ENCODE results near the gene MBP.
"Not testable (repeated sequence)": the region's sequence is repeated elsewhere in the genome, so short reads cannot be mapped to it uniquely, and the experiment has no call there.

The MBP gene

DNA sequence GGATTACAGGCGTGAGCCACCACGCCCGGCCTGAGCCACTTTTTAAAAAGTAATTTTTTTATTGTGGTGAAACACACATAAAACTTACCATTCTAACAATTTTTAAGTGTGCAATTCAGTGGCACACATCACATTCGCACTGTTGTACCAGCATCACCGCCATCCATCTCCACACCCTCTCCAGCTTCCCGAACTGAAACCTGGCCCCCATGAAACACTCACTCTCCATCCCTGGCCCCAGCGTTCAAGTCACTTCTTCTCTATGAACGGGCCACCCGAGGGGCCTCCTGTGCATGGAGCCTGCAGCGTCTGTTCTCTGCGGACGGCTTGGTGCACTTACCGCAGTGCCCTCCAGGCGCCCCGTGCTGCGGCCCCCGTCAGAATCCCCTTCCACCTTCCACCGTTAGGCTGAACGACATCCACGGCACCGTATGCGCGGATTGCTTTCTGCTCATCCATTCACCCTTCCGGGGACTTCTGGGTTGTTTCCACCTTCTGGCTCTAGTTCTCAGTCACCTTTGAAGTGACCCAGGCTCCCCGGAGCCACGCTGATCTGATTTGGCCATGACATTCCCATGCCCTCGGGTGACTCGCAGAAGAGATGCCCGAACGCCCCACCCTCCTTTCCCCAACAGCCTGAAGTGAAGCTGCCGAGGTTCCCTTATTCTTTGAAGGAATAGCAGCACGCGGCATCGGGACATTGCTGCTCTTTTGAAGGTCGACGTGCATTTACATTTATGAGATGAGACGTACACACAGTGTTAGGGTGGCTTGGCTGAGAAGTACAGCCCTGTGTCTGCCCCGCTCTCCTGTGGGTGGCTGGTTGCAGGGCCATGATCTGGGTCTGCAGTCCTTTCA lies 134.4 kb downstream of the MBP start:
- no peak for DNase-seq

- DNase-seq = no peak
These were observed 136.2 kb downstream of the MBP start for GRCh38 chr18:76996429-76996828.

GRCh38 chr18:76995896-76996295 lies 136.7 kb downstream of the MBP start:
- no peak for DNase-seq

DNA sequence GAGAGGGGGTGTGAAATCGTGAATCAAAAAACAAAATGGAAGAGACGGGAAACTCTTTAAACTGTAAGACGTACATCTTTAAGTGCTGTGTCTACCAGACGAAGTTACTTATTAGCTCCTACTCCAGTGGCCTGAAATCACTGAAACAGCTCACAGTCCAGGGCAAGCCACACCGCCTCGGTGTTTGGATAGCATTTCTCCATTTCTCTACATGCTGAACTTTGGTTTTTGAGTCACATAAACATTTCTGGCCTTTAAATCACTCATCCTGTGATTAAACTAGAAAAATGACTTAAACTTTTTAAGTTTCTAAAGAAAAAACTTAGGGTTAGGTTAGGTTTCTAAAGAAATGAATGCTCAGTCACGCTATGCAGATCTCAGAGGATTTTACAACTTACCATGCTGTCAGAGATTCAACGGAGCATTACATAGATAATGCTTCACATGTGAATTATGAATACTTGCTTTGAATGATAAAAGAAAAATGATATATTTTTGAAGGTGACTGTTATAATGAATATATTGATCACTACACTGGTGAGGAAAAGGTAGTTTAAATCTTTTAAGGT lies 138.4 kb downstream of the MBP start:
- no peak for DNase-seq

- no peak for DNase-seq
These were observed 139.0 kb downstream of the MBP start for GRCh38 chr18:76993573-76993972.

- no peak for DNase-seq
These were observed 139.5 kb downstream of the MBP start for GRCh38 chr18:76993085-76993382.

DNA sequence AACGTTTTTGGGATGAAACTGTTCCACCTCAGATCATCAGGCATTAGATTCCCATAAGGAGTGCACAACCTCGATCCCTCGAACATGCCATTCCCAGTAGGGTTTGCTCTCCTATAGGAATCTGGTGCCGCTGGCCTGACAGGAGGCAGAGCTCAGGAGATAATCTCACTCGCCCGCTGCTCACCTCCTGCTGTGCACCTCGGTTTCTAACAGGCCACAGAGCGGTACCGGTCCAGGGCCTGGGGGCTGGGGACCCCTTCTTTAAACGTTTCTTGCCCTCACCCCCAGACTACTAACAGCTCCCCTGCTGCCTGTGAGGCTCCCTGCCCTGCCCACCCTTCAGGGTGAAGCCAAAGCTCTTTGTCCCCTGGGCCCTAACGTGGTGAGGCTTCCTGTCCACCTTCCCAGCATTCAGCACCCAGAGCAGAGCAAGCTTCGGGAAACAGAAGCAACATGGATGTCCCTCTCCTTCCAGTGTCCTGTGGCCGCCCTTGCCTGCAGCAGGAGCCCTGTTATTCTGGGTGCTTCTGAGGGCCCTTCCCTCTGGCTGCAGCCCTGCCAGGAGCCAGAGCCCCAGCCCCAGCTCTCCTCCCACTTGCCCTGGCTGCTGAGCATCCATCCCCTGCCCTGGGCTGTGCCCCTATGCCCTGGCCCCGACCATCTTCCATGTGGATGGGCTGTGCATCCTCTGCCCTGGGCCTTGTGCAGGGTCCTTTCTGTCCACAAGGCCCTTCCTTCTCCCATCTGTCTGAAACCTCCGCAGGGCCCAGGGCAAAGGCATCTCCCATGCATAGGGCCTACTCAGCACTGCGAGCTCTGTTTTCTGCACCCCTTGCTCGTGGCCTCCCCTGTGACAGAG lies 140.1 kb downstream of the MBP start:
- DNase-seq = no peak

GRCh38 chr18:76991021-76991688 lies 141.4 kb downstream of the MBP start:
- no peak for DNase-seq

GRCh38 chr18:76990343-76991020 lies 142.1 kb downstream of the MBP start:
- not testable (repeated sequence) for DNase-seq

GRCh38 chr18:76989647-76990190 lies 142.9 kb downstream of the MBP start:
- DNase-seq = no peak

GRCh38 chr18:76988827-76989646 lies 143.5 kb downstream of the MBP start:
- peak; percentile 47 for DNase-seq

- DNase-seq = no peak
These were observed 144.4 kb downstream of the MBP start for GRCh38 chr18:76988031-76988826.

GRCh38 chr18:76986406-76986805 lies 146.2 kb downstream of the MBP start:
- no peak for DNase-seq

GRCh38 chr18:76985951-76986236 lies 146.7 kb downstream of the MBP start:
- DNase-seq = no peak

- DNase-seq = no peak
These were observed 147.2 kb downstream of the MBP start for GRCh38 chr18:76985156-76985950.

GRCh38 chr18:76984193-76985155 lies 148.1 kb downstream of the MBP start:
- no peak for DNase-seq

DNA sequence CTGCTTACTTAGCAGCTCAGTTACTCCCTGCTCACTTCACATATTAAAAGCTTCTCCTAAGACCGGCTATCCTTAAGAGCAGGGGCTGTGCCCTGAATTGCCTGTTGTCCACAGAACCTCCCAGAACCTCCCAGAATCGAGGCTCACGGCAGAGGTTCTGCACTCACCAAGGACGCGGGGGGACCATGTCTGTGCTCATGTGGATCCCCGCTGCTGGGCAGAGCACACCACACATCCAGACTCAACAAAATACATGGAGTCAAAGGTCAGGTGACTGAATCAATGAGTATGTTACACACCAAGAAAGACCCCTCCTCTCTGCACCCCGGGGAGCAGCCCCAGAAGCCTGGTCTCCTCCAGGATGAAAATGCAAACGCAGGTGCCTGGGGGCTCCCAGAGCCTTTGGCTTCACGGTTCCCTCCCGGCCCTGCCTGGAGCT lies 149.0 kb downstream of the MBP start:
- DNase-seq = no peak

DNA sequence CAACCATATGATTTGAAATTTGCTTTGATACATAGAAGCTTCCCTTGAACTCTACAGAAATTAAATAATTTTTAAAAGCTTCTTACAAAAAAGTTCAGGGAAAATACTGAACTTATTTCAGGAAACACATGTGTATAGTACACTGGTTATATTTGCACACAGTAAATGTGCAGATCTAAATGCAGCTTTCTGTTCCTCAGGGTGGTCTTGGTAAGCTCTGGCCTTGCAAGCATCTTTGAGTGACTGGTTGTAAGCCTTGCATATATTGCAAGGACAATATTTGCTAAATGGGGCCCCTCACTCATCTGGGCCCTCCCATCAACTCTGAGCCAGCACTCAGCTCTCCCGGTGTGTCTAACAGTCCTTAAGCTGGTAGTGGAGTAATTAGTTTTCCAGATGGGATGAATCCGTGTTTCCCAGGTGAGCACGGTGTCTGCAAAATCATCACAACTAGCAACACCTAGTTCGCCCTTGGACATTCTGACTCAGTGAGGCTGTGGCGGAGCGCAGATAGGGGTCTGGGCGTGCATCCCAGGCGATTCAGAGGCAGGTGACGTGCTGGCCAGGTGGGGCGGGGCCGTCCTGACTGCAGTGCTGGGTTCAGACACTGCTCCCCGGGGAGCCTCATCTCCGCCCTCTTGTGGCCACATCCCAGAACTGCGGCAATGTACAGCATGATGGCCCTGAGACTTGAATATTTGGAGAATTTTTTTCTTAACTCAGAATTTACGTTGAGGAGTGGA lies 149.6 kb downstream of the MBP start:
- DNase-seq = peak; percentile 91
